Measurements from ENCODE around the gene LPP. TPM values are rescaled to one million over a fixed set of nuclear protein-coding genes. Genes with fewer than 3 reads are reported as not detected.

LPP gene
- polyA plus RNA-seq, 1 experiment: 76.3 TPM

DNA sequence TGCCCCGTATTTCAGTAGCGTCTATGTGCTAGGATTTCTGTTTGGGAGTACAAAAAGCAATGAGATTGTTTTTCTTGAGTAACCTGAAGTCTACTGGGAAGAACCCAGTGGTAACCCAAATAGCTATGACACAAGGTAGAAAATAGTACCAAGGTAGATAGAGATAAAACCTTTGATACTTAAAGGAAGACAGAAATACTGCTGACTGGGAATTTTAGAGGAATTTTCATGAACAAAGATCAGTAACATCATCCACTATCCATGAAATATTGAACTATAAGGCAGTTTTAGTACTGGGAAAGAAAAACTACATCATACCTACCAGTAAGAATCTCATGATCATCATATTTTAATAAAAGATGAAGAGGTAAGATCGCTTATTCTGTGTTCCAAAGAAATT lies 489.8 kb downstream of the LPP start:
- no peak overlapping the region for H3K27ac ChIP-seq (ENCODE audit: low read depth, low read length)
- POLR2A ChIA-PET: no interaction called here
- no peak overlapping the region for H3K4me3 ChIP-seq (ENCODE audit: low read depth, low read length)
- TF ChIP-seq, protein P1, sequence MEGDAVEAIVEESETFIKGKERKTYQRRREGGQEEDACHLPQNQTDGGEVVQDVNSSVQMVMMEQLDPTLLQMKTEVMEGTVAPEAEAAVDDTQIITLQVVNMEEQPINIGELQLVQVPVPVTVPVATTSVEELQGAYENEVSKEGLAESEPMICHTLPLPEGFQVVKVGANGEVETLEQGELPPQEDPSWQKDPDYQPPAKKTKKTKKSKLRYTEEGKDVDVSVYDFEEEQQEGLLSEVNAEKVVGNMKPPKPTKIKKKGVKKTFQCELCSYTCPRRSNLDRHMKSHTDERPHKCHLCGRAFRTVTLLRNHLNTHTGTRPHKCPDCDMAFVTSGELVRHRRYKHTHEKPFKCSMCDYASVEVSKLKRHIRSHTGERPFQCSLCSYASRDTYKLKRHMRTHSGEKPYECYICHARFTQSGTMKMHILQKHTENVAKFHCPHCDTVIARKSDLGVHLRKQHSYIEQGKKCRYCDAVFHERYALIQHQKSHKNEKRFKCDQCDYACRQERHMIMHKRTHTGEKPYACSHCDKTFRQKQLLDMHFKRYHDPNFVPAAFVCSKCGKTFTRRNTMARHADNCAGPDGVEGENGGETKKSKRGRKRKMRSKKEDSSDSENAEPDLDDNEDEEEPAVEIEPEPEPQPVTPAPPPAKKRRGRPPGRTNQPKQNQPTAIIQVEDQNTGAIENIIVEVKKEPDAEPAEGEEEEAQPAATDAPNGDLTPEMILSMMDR (IDR thresholded peaks at IDR 0.05; ENCODE audit: low read depth, low read length): no peak
- no peaks in the 10 kb centered on the region for H3K9me3 ChIP-seq (ENCODE audit: control insufficient read depth, insufficient read depth, low read length)
- no peaks in the 10 kb centered on the region for H3K27me3 ChIP-seq (ENCODE audit: control insufficient read depth, insufficient read depth, low read length)
- CTCF ChIA-PET: interaction anchor here (1.0 kb wide), 1 partner anchor 905 kb away, joined by 3 read pairs; no protein-coding TSS in a partner anchor
- no peak for DNase-seq (ENCODE audit: low read depth, low spot score)

DNA sequence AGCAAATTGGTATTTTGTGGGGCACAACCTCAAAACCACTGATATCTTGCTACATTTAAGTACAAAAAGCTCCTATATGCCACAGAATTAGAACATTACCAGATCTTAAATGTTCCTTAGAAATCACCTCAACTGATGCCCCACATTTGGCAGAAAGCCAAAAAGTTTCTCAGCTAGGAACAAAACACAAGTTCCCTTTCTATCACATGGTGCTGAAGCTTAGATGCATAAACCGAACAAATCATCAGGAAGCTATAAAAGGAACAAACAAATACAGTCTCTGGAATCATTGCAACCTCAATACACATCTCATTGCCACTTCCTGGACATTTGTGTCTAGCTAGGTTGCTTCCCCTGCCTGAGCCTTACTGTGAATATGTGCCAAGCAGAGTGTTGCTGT lies 492.6 kb downstream of the LPP start:
- POLR2A ChIA-PET: interaction anchor here (0.6 kb wide), 1 partner anchor 662 kb away, joined by 4 read pairs; no protein-coding TSS in a partner anchor
- no peak overlapping the region for H3K4me3 ChIP-seq (ENCODE audit: low read depth, low read length)
- CTCF ChIA-PET: interaction anchor here (0.9 to 1.6 kb wide), 2 partner anchors 308 to 906 kb away, joined by 4 to 7 read pairs; no protein-coding TSS in a partner anchor
- no peaks in the 10 kb centered on the region for H3K9me3 ChIP-seq (ENCODE audit: control insufficient read depth, insufficient read depth, low read length)
- DNase-seq (ENCODE audit: low read depth, low spot score): no peak
- H3K27ac ChIP-seq (ENCODE audit: low read depth, low read length): no peak overlapping the region
- TF ChIP-seq, protein P1 (IDR thresholded peaks at IDR 0.05; ENCODE audit: low read depth, low read length): no peak
- no peaks in the 10 kb centered on the region for H3K27me3 ChIP-seq (ENCODE audit: control insufficient read depth, insufficient read depth, low read length)

DNA sequence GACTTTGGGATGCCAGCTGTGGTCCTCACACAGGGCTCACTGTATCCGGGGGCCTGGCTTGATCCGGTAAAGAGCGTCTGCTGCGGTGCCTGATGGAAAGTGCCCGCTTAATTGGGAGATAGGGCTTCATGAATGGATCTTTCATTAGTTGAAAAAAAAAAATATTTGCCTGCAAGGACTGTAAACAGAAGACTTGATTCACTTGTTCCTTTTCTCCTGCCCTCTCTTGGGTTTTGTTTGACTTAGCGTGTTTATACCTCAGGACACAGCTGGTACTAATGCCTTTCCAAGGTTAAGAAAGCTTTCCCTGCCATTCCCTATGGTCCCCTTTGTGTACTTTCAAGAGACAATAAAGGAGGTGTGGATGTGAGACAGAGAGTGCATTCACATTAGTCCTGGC lies 493.3 kb downstream of the LPP start:
- TF ChIP-seq, protein P1 (IDR thresholded peaks at IDR 0.05; ENCODE audit: low read depth, low read length): no peak
- H3K27ac ChIP-seq (ENCODE audit: low read depth, low read length): no peak overlapping the region
- POLR2A ChIA-PET: no interaction called here
- H3K4me3 ChIP-seq (ENCODE audit: low read depth, low read length): no peak overlapping the region
- CTCF ChIA-PET: interaction anchor here (1.6 kb wide), 1 partner anchor 307 kb away, joined by 7 read pairs; no protein-coding TSS in a partner anchor
- H3K27me3 ChIP-seq (ENCODE audit: control insufficient read depth, insufficient read depth, low read length): no peaks in the 10 kb centered on the region
- H3K9me3 ChIP-seq (ENCODE audit: control insufficient read depth, insufficient read depth, low read length): no peaks in the 10 kb centered on the region
- DNase-seq (ENCODE audit: low read depth, low spot score): no peak

DNA sequence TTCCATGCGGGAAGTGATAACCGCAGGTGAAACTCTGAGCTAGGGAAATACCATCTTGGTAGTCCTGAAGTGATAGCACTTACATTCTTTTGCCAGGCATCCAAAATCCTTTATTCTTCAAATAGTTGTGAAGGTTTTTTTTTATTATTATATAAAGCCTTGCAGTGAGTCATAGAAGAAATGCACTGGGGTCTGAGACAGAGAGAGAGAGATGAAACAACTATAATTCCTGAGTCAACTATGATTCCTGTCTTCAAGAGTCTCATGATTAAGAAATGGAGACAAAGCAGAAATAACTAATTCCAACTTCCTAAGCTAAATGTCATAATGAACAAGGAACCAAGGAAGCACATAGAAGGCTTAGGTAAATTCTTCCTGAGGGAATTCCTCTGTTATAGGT lies 495.6 kb downstream of the LPP start:
- Histone ChIP-seq H3K9me3 (ENCODE audit: control insufficient read depth, insufficient read depth, low read length) (no peaks in the 10 kb centered on the region), H3K4me3 (ENCODE audit: low read depth, low read length) (no peak overlapping the region), H3K27me3 (ENCODE audit: control insufficient read depth, insufficient read depth, low read length) (no peaks in the 10 kb centered on the region), H3K27ac (ENCODE audit: low read depth, low read length) (no peak overlapping the region)
- CTCF ChIA-PET: interaction anchor here (0.6 to 1.5 kb wide), 4 partner anchors 15 to 912 kb away, joined by 3 to 7 read pairs (median 4); no protein-coding TSS in a partner anchor
- TF ChIP-seq, protein P1 (IDR thresholded peaks at IDR 0.05; ENCODE audit: low read depth, low read length): no peak
- POLR2A ChIA-PET: no interaction called here
- DNase-seq (ENCODE audit: low read depth, low spot score): no peak

DNA sequence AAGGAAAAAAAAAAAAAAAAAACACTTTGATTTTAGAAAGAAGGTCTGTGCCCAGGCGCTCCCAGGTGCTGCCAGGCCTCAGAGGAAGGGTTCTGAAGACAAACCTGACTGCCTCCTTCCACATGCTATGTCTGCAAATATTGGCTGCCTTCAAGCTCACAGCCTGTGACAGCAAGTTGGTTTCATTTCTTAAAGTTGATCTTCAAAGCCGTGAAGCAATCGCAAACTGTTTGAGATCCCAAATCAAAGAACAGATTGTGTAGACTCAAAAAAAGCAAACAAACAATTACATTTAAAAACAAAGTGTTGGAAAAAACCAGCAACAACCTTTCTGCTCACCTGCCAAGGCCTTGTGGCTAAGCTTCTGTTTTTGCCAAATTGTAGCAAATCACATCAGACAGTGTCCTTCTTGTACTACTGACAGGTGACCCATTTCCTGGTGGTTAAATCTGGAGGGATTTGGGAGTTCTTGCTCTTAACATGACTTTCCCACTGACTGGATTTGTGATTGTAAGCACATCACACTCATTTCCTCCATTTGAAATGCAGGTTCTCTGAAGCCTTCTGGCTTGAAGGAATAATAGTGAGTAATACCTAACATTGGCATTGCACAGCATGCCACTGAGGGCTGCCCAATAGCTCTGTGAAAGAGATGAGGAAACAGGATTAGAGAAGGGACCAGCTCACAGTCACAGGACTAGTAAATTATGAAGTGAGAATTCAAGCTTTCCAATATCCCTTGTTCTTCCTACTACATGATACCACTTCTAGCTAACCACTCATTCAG lies 502.4 kb downstream of the LPP start:
- TF ChIP-seq, protein P1 (IDR thresholded peaks at IDR 0.05; ENCODE audit: low read depth, low read length): no peak
- no peak for DNase-seq (ENCODE audit: low read depth, low spot score)
- ChIA-PET CTCF (interaction anchor here (1.0 to 1.1 kb wide), 2 partner anchors 298 to 916 kb away, joined by 4 read pairs; no protein-coding TSS in a partner anchor), POLR2A (interaction anchor here (0.7 kb wide), 1 partner anchor 74 kb away, joined by 4 read pairs; no protein-coding TSS in a partner anchor)
- Histone ChIP-seq H3K27me3 (ENCODE audit: control insufficient read depth, insufficient read depth, low read length) (no peaks in the 10 kb centered on the region), H3K9me3 (ENCODE audit: control insufficient read depth, insufficient read depth, low read length) (no peaks in the 10 kb centered on the region), H3K27ac (ENCODE audit: low read depth, low read length) (no peak overlapping the region), H3K4me3 (ENCODE audit: low read depth, low read length) (no peak overlapping the region)
